Measurements from ENCODE around the gene PDCL2. TPM values are rescaled to one million over a fixed set of nuclear protein-coding genes. Genes with fewer than 3 reads are reported as not detected.

The PDCL2 gene
- total and polyA plus RNA-seq, 2 of the 8 experiments (the other 6 are each of a cell fraction or from before 2014, with no cell fraction given) = not detected

- CTCF ChIA-PET (ENCODE audit: partially characterized antibody) = interaction anchor here (1.1 kb wide), 1 partner anchor 175 kb away, joined by 3 read pairs; no protein-coding TSS in a partner anchor
- no peak overlapping the region for H3K4me2 ChIP-seq (ENCODE audit: insufficient read depth in 1 of 2, low read depth in 2 of 2, low read length in 2 of 2)
- H4K5ac ChIP-seq (ENCODE audit: insufficient read length, low read depth, low read length) = no peak overlapping the region
- no peaks in the 10 kb centered on the region; a peak in 1 of 4 replicates for H3K9me3 ChIP-seq (ENCODE audit: insufficient read depth in 2 of 2, low read depth in 1 of 2, low read length in 1 of 2)
- H3K23ac ChIP-seq (ENCODE audit: insufficient read length) = no peak overlapping the region
- no peaks in the 10 kb centered on the region for H4K20me1 ChIP-seq (replicated peaks in 1 of 2; ENCODE audit: control insufficient read depth in 1 of 2, insufficient read depth in 2 of 2, low read length in 2 of 2)
- H3K79me1 ChIP-seq (ENCODE audit: low read depth, low read length) = no peaks in the 10 kb centered on the region
- FAIRE-seq (no peak), DNase-seq (ENCODE audit: low read depth in 1 of 2, low spot score in 2 of 2) (no peak)
- H2BK120ac ChIP-seq (replicated peaks; ENCODE audit: low read depth, low read length) = no peak overlapping the region
- no peak overlapping the region for H2AK5ac ChIP-seq (ENCODE audit: low read depth, low read length)
- no peak overlapping the region for H3K14ac ChIP-seq (ENCODE audit: insufficient read length)
- no peak overlapping the region for H4K8ac ChIP-seq (ENCODE audit: extremely low read depth, insufficient read depth, low read length)
- H3K4ac ChIP-seq (replicated peaks; ENCODE audit: insufficient read length, low read depth, low read length) = no peak overlapping the region
- H3K79me2 ChIP-seq (ENCODE audit: control insufficient read depth in 1 of 2, insufficient read depth in 2 of 2, low read length in 2 of 2) = no peaks in the 10 kb centered on the region
- H4K91ac ChIP-seq (replicated peaks; ENCODE audit: insufficient read length, low read length) = no peak overlapping the region
- no peak overlapping the region for H2BK12ac ChIP-seq (ENCODE audit: low read depth, low read length)
- no peak overlapping the region for H3K9ac ChIP-seq (replicated peaks in 1 of 4; ENCODE audit: extremely low read depth in 1 of 4, low read depth in 3 of 4, low read length in 3 of 4)
- H3K4me1 ChIP-seq (replicated peaks in 1 of 4; ENCODE audit: control insufficient read depth in 3 of 4, insufficient read depth in 4 of 4, low read length in 3 of 4) = no peaks in the 10 kb centered on the region; a peak in 2 of 7 replicates
- 91% methylated on average over 1 of the region's 1 CpG; no CpG with 5 or more reads in 1 of the 2 experiments for WGBS, 2 experiments (ENCODE audit: extremely low coverage in 1 of 2, insufficient coverage in 1 of 2, insufficient read length in 1 of 2, insufficient replicate concordance in 2 of 2, low coverage in 1 of 2, low lambda C conversion rate in 2 of 2, missing lambda C conversion rate in 1 of 2)
- POLR2A ChIA-PET (ENCODE audit: partially characterized antibody) = no interaction called here
- H2AFZ ChIP-seq (ENCODE audit: low read length) = no peak overlapping the region
- H3K56ac ChIP-seq (replicated peaks; ENCODE audit: insufficient read length, low read depth, low read length) = no peak overlapping the region
- H3K36me3 ChIP-seq (ENCODE audit: control insufficient read depth in 2 of 4, insufficient read depth in 4 of 4, low read length in 3 of 4) = no peaks in the 10 kb centered on the region
- H3K18ac ChIP-seq (ENCODE audit: extremely low read depth, low read length) = no peak overlapping the region
- H2BK5ac ChIP-seq (ENCODE audit: low read depth, low read length) = no peak overlapping the region
- H2BK15ac ChIP-seq (ENCODE audit: low read length) = no peak overlapping the region
- no peaks in the 10 kb centered on the region for H3K23me2 ChIP-seq (ENCODE audit: low read depth, low read length)
- no peak overlapping the region for H3K27ac ChIP-seq (ENCODE audit: low read depth, low read length)
- no peak overlapping the region for H3K4me3 ChIP-seq (ENCODE audit: extremely low read depth in 1 of 4, insufficient read depth in 2 of 4, low read depth in 3 of 4, low read length in 4 of 4)
- no peak overlapping the region for H2BK20ac ChIP-seq (ENCODE audit: low read length)
- H3K27me3 ChIP-seq (replicated peaks in 1 of 4; ENCODE audit: control insufficient read depth in 3 of 4, extremely low read depth in 1 of 4, insufficient read depth in 3 of 4, low read length in 3 of 4) = no peaks in the 10 kb centered on the region
- TF ChIP-seq ASH2L (IDR thresholded peaks at IDR 0.05; ENCODE audit: low read length) (no peak), RNF2 (IDR thresholded peaks at IDR 0.05; ENCODE audit: borderline replicate concordance, low read depth, low read length, missing control alignments, poor library complexity, severe bottlenecking) (no peak), SP1 (IDR thresholded peaks at IDR 0.05; ENCODE audit: low read depth, low read length) (no peak), POLR2A (IDR thresholded peaks at IDR 0.05; ENCODE audit: control extremely low read depth in 1 of 2, low read depth in 2 of 2, low read length in 2 of 2) (no peak), SIX5 (IDR thresholded peaks at IDR 0.05; ENCODE audit: low read depth, low read length) (no peak), FOSL1 (IDR thresholded peaks at IDR 0.05; ENCODE audit: insufficient read depth, low read depth, low read length) (no peak), TAF7 (optimal IDR thresholded peaks at IDR 0.05; ENCODE audit: borderline replicate concordance, low read depth, low read length) (no peak), RBBP5 (IDR thresholded peaks at IDR 0.05; ENCODE audit: borderline replicate concordance, low read depth, low read length) (no peak), HDAC6 (IDR thresholded peaks at IDR 0.05; ENCODE audit: low read depth, low read length) (no peak), CHD2 (IDR thresholded peaks at IDR 0.05; ENCODE audit: low read length) (no peak), CHD1 (IDR thresholded peaks at IDR 0.05; ENCODE audit: low read depth, low read length) (no peak), RXRA (IDR thresholded peaks at IDR 0.05; ENCODE audit: insufficient read depth, low read depth, low read length) (no peak), CEBPB (IDR thresholded peaks at IDR 0.05; ENCODE audit: low read depth, low read length) (no peak), SP2 (IDR thresholded peaks at IDR 0.05; ENCODE audit: low read length) (no peak), POU5F1 (IDR thresholded peaks at IDR 0.05; ENCODE audit: low read depth, low read length) (no peak)
- TF ChIP-seq, protein P1, sequence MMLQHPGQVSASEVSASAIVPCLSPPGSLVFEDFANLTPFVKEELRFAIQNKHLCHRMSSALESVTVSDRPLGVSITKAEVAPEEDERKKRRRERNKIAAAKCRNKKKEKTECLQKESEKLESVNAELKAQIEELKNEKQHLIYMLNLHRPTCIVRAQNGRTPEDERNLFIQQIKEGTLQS (IDR thresholded peaks at IDR 0.05; ENCODE audit: insufficient read depth, low read depth, low read length) = no peak
Measured at GRCh38 chr4:55561889-55562288, 30.2 kb downstream of the PDCL2 start.

Data from H1 (cell line).